Colonic mucosa (tissue), 4 donors: Measurements from ENCODE around the gene APBB2. TPM values are rescaled to one million over a fixed set of nuclear protein-coding genes. Genes with fewer than 3 reads are reported as not detected.

Experiments used
- DNase-seq: peaks from one replicate; pipeline ENCODE4 v3.0.0-alpha.2; 2020
- H3K27ac ChIP-seq: fragments of 200-600 bp; one replicate; pipeline ENCODE4 v1.8.0; 2021
- H3K27me3 ChIP-seq: fragments of 200-600 bp; one replicate; pipeline ENCODE4 v1.8.0; 2021
- H3K36me3 ChIP-seq: fragments of 200-600 bp; one replicate; pipeline ENCODE4 v1.8.0; 2021
- H3K4me1 ChIP-seq: fragments of 200-600 bp; one replicate; pipeline ENCODE4 v1.8.0; 2021; ENCODE audit warnings: mild to moderate bottlenecking
- H3K4me3 ChIP-seq: fragments of 200-600 bp; one replicate; pipeline ENCODE4 v1.8.0; 2021
- H3K9ac ChIP-seq, 2 donors: one replicate each; pipeline ENCODE4 v1.7.0; 2013; ENCODE audit warnings: control low read depth in 2 of 2, low read depth in 2 of 2, low read length in 2 of 2
- H3K9me3 ChIP-seq: fragments of 200-600 bp; one replicate; pipeline ENCODE4 v1.8.0; 2021
- intact Hi-C: fragments of 100-400 bp; cut with DNase I; formaldehyde crosslinking; loops from one replicate; pipeline ENCODE4 v1.14.1; 2022
- total RNA-seq, 2 donors: library from RNA; stranded (reverse); fragmentation: NEBNext Ultra II Directional in 1 of 2; extraction: Animal tissue kit (Norgen Biotek cat#: 25700) in 1 of 2; gene quantifications; one replicate each; pipeline ENCODE4 v1.2.1, GENCODE V29; 2021
- TF ChIP-seq, protein P1 (sequence below): fragments of 200-600 bp; IDR thresholded peaks from one replicate; pipeline ENCODE4 v1.8.0; 2022; ENCODE audit warnings: antibody characterized with exemption, mild to moderate bottlenecking
- donor health status: healthy.
- donor health status: DM: no; HTN: no; CAD: no.
- donor health status: DM: no; HTN: no; CAD: no.

The APBB2 gene
- total RNA-seq, 2 donors from 2014 or later: 22.8 to 27.5 TPM

GRCh38 chr4:40890764-40891163 is 323.6 kb downstream of the APBB2 start:
- H3K4me1 ChIP-seq: no peaks in the 10 kb centered on the region
- H3K27ac ChIP-seq: no peak overlapping the region
- TF ChIP-seq, protein P1, sequence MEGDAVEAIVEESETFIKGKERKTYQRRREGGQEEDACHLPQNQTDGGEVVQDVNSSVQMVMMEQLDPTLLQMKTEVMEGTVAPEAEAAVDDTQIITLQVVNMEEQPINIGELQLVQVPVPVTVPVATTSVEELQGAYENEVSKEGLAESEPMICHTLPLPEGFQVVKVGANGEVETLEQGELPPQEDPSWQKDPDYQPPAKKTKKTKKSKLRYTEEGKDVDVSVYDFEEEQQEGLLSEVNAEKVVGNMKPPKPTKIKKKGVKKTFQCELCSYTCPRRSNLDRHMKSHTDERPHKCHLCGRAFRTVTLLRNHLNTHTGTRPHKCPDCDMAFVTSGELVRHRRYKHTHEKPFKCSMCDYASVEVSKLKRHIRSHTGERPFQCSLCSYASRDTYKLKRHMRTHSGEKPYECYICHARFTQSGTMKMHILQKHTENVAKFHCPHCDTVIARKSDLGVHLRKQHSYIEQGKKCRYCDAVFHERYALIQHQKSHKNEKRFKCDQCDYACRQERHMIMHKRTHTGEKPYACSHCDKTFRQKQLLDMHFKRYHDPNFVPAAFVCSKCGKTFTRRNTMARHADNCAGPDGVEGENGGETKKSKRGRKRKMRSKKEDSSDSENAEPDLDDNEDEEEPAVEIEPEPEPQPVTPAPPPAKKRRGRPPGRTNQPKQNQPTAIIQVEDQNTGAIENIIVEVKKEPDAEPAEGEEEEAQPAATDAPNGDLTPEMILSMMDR: no peak
- H3K9me3 ChIP-seq: no peaks in the 10 kb centered on the region
- no peaks in the 10 kb centered on the region for H3K27me3 ChIP-seq
- H3K4me3 ChIP-seq: no peak overlapping the region
- intact Hi-C loops: no loop called here
- no peak overlapping the region for H3K9ac ChIP-seq
- no peaks in the 10 kb centered on the region for H3K36me3 ChIP-seq
- DNase-seq: no peak

- Histone ChIP-seq H3K9ac (no peak overlapping the region), H3K27me3 (no peaks in the 10 kb centered on the region), H3K4me3 (no peak overlapping the region), H3K27ac (no peak overlapping the region), H3K4me1 (no peaks in the 10 kb centered on the region), H3K9me3 (no peaks in the 10 kb centered on the region), H3K36me3 (no peaks in the 10 kb centered on the region)
- intact Hi-C loops: no loop called here
- no peak for DNase-seq
- TF ChIP-seq, protein P1: no peak
Measured at GRCh38 chr4:40890199-40890598, 324.1 kb downstream of the APBB2 start.

DNA sequence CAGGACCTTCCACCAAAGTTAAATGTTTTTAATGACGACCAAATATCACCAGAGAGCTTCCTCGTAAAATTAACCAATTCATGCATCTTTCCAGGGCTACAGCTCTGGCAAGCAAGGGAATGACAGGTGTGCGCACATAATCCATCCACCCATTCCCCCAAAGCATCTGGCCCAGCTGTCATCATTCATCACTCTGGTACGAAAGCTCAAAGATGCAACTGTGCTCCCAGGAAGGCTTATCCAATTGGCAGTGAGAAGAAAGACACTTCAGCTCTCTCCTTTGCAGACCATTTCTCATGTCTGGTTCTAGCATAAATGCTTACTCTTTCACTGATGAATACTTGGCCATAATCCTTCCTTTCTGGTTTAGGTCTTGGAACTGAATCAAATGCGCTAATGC is 325.4 kb downstream of the APBB2 start:
- Histone ChIP-seq H3K9me3 (no peaks in the 10 kb centered on the region), H3K4me1 (no peaks in the 10 kb centered on the region), H3K36me3 (no peaks in the 10 kb centered on the region), H3K9ac (no peak overlapping the region), H3K27ac (no peak overlapping the region), H3K27me3 (no peaks in the 10 kb centered on the region), H3K4me3 (no peak overlapping the region)
- TF ChIP-seq, protein P1: no peak
- intact Hi-C loops: no loop called here
- no peak for DNase-seq

DNA sequence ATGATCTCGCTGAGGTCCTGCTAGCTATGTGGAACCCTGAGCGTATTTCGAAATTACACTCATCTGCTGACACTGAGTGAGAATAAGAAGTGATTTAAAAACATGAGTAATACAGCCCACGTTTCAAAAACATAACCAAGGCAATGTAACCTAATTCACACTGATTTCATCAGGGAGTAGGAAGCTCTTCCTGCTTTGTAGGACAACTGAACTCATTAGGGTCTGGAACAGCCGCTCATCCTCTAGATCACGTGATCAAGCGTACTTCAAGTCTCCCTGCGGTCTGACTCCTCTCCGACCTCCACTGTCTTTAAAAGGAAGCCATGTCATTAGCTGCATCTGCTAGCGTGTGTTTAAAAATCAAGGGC is 326.6 kb downstream of the APBB2 start:
- DNase-seq: no peak
- Histone ChIP-seq H3K4me3 (no peak overlapping the region), H3K9me3 (no peaks in the 10 kb centered on the region), H3K27ac (no peak overlapping the region), H3K9ac (no peak overlapping the region), H3K36me3 (no peaks in the 10 kb centered on the region), H3K27me3 (no peaks in the 10 kb centered on the region), H3K4me1 (no peaks in the 10 kb centered on the region)
- intact Hi-C loops: no loop called here
- TF ChIP-seq, protein P1: no peak

GRCh38 chr4:40886931-40887763 is 327.2 kb downstream of the APBB2 start:
- no peaks in the 10 kb centered on the region for H3K9me3 ChIP-seq
- TF ChIP-seq, protein P1: no peak
- intact Hi-C loops: no loop called here
- H3K27ac ChIP-seq: no peak overlapping the region
- no peaks in the 10 kb centered on the region for H3K4me1 ChIP-seq
- H3K36me3 ChIP-seq: no peaks in the 10 kb centered on the region
- H3K4me3 ChIP-seq: no peak overlapping the region
- no peak for DNase-seq
- H3K9ac ChIP-seq: no peak overlapping the region
- H3K27me3 ChIP-seq: no peaks in the 10 kb centered on the region
